HepG2 (cell line): ENCODE results near the gene CDH23. TPM values are rescaled to one million over a fixed set of nuclear protein-coding genes. Genes with fewer than 3 reads are reported as not detected.
A peak's percentile ranks its signal among the peaks of the same experiment; 100 is the strongest.

ENCODE experiments used
- FOXO1 ChIP-seq: sonication (generic); formaldehyde crosslinking; IDR thresholded peaks from 2 replicates; pipeline ENCODE4 v1.4.0; 2020; ENCODE audit warnings: missing genetic modification reagents
- GFI1 ChIP-seq: sonication (generic); formaldehyde crosslinking; IDR thresholded peaks from 2 replicates; pipeline ENCODE4 v1.5.0; 2020; ENCODE audit warnings: missing genetic modification reagents, mild to moderate bottlenecking, borderline replicate concordance
- JUND ChIP-seq: sonication (generic); formaldehyde crosslinking; IDR thresholded peaks from 2 replicates; pipeline ENCODE4 v1.8.0; 2022; ENCODE audit warnings: mild to moderate bottlenecking, missing genetic modification reagents
- KDM5A ChIP-seq: fragments of 200-600 bp; sonication (generic); IDR thresholded peaks from 2 replicates; pipeline ENCODE4 v1.7.0; 2018; ENCODE audit warnings: antibody characterized with exemption, mild to moderate bottlenecking, low read length, borderline replicate concordance
- MTA3 ChIP-seq: sonication (generic); formaldehyde crosslinking; IDR thresholded peaks from 2 replicates; pipeline ENCODE4 v1.4.0; 2020; ENCODE audit warnings: missing genetic modification reagents
- WIZ ChIP-seq: sonication (generic); formaldehyde crosslinking; IDR thresholded peaks from 2 replicates; pipeline ENCODE4 v1.5.1; 2020; ENCODE audit warnings: mild to moderate bottlenecking, missing genetic modification reagents
- ZBTB7B ChIP-seq: sonication (generic); formaldehyde crosslinking; IDR thresholded peaks from 2 replicates; pipeline ENCODE4 v1.4.0; 2020; ENCODE audit warnings: missing genetic modification reagents
- ZNF367 ChIP-seq: sonication (generic); formaldehyde crosslinking; IDR thresholded peaks from 2 replicates; pipeline ENCODE4 v1.4.0; 2020; ENCODE audit warnings: missing genetic modification reagents, borderline replicate concordance
- ZNF644 ChIP-seq: IDR thresholded peaks from 2 replicates; pipeline ENCODE4 v1.6.1; 2016; ENCODE audit warnings: low read depth
- ZNF773 ChIP-seq: sonication (generic); formaldehyde crosslinking; IDR thresholded peaks from 2 replicates; pipeline ENCODE4 v1.4.0; 2020; ENCODE audit warnings: missing genetic modification reagents, borderline replicate concordance
- polyA plus RNA-seq, 8 experiments: library from polyadenylated mRNA; depleted of rRNA in 3 of 8; stranded (reverse) in 7 of 8; unstranded in 1 of 8; fragments of >200 nt; fragmentation: Illumina TruSeq in 4 of 8; extraction: Trizol in 4 of 8; gene quantifications; 2 replicates each; pipeline versions ENCODE4 v1.2.1 to v1.2.3, GENCODE V29; 2011 to 2016; ENCODE audit warnings: low read depth in 4 of 8, missing spikeins in 1 of 8, mixed read lengths in 1 of 8; ENCODE audit not compliant: insufficient read depth in 1 of 8
- total RNA-seq, 5 experiments: library from RNA; depleted of rRNA; stranded (reverse); fragments of >200 nt; fragmentation: Illumina TruSeq; extraction: Trizol; gene quantifications; 2 replicates each; pipeline ENCODE4 v1.2.3, GENCODE V29; 2016; ENCODE audit warnings: low read depth in 1 of 5
- TF ChIP-seq, protein P1 (sequence below): IDR thresholded peaks from 2 replicates; pipeline ENCODE4 v1.4.0; 2020; ENCODE audit warnings: mild to moderate bottlenecking, missing genetic modification reagents
- TF ChIP-seq, protein P2 (sequence below): sonication (generic); formaldehyde crosslinking; IDR thresholded peaks from 2 replicates; pipeline ENCODE4; 2020; ENCODE audit warnings: missing genetic modification reagents, mild to moderate bottlenecking, borderline replicate concordance
- TF ChIP-seq, protein P3 (sequence below): sonication (generic); formaldehyde crosslinking; IDR thresholded peaks from 2 replicates; pipeline ENCODE4 v1.4.0; 2020; ENCODE audit warnings: missing genetic modification reagents
- TF ChIP-seq, protein P4 (sequence below): sonication (generic); formaldehyde crosslinking; IDR thresholded peaks from 2 replicates; pipeline ENCODE4 v1.9.0; 2021; ENCODE audit warnings: mild to moderate bottlenecking, missing genetic modification reagents

The CDH23 gene
- total and polyA plus RNA-seq, 2 of the 13 experiments (the other 11 are each of a cell fraction or from before 2014, with no cell fraction given) = 0.13 TPM; not detected in 1

DNA sequence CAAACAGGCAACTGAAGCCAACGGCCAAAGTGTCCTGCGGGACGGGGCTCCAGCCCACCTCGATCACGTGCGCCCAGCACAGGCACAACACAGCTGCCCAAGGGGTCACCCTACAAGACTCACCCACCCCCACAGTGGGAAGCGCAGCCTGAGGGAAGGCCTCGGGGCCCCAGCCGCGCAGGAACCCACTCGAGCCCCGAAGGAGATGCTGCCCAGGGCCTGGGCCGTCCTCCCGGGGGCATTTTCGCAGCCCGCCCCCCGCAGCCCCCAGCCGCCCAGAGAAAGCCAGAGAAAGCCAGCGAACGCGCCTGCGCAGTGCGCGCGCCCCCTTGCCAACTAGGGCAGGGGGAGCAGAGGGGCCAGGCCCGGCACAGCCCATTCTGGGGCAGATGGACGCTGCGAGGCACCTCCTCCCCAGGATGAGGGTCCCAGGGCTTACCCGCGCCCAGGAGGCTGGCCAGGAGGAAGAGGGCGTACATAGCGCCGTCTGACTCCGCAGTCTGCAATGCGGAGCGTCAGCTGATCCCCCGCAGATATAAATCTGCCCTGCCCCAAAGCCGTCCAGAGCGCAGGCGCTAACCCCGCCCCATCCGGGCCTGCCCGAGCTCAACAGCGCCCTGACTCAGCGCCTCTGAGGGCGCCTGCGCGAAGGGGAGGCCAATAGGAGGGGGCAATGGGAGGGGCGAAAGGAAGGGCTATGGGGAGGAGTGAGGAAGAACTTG is 454.2 kb downstream of the CDH23 start, which contains the start of gene PSAP (continued):
- TF ChIP-seq, protein P1, sequence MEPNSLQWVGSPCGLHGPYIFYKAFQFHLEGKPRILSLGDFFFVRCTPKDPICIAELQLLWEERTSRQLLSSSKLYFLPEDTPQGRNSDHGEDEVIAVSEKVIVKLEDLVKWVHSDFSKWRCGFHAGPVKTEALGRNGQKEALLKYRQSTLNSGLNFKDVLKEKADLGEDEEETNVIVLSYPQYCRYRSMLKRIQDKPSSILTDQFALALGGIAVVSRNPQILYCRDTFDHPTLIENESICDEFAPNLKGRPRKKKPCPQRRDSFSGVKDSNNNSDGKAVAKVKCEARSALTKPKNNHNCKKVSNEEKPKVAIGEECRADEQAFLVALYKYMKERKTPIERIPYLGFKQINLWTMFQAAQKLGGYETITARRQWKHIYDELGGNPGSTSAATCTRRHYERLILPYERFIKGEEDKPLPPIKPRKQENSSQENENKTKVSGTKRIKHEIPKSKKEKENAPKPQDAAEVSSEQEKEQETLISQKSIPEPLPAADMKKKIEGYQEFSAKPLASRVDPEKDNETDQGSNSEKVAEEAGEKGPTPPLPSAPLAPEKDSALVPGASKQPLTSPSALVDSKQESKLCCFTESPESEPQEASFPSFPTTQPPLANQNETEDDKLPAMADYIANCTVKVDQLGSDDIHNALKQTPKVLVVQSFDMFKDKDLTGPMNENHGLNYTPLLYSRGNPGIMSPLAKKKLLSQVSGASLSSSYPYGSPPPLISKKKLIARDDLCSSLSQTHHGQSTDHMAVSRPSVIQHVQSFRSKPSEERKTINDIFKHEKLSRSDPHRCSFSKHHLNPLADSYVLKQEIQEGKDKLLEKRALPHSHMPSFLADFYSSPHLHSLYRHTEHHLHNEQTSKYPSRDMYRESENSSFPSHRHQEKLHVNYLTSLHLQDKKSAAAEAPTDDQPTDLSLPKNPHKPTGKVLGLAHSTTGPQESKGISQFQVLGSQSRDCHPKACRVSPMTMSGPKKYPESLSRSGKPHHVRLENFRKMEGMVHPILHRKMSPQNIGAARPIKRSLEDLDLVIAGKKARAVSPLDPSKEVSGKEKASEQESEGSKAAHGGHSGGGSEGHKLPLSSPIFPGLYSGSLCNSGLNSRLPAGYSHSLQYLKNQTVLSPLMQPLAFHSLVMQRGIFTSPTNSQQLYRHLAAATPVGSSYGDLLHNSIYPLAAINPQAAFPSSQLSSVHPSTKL (CRISPR knock-in tag) = peak; percentile 35; the same call in 1 of the 2 replicates
- TF ChIP-seq JUND (no peak), GFI1 (CRISPR knock-in tag) (peak; percentile 75), ZNF644 (CRISPR knock-in tag) (no peak), ZBTB7B (CRISPR knock-in tag) (peak; percentile 92), ZNF367 (0 out of 2 replicates have a peak, but pooled peaks have one; percentile 66), KDM5A (peak; percentile 58; the same call in 1 of the 2 replicates), WIZ (CRISPR knock-in tag) (no peak), MTA3 (CRISPR knock-in tag) (no peak), FOXO1 (peak; percentile 50; the same call in 1 of the 2 replicates), ZNF773 (CRISPR knock-in tag) (0 out of 2 replicates have a peak, but pooled peaks have one; percentile 34)
- TF ChIP-seq, protein P2, sequence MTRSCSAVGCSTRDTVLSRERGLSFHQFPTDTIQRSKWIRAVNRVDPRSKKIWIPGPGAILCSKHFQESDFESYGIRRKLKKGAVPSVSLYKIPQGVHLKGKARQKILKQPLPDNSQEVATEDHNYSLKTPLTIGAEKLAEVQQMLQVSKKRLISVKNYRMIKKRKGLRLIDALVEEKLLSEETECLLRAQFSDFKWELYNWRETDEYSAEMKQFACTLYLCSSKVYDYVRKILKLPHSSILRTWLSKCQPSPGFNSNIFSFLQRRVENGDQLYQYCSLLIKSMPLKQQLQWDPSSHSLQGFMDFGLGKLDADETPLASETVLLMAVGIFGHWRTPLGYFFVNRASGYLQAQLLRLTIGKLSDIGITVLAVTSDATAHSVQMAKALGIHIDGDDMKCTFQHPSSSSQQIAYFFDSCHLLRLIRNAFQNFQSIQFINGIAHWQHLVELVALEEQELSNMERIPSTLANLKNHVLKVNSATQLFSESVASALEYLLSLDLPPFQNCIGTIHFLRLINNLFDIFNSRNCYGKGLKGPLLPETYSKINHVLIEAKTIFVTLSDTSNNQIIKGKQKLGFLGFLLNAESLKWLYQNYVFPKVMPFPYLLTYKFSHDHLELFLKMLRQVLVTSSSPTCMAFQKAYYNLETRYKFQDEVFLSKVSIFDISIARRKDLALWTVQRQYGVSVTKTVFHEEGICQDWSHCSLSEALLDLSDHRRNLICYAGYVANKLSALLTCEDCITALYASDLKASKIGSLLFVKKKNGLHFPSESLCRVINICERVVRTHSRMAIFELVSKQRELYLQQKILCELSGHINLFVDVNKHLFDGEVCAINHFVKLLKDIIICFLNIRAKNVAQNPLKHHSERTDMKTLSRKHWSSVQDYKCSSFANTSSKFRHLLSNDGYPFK = peak; percentile 62; the same call in 1 of the 2 replicates
- TF ChIP-seq, protein P3, sequence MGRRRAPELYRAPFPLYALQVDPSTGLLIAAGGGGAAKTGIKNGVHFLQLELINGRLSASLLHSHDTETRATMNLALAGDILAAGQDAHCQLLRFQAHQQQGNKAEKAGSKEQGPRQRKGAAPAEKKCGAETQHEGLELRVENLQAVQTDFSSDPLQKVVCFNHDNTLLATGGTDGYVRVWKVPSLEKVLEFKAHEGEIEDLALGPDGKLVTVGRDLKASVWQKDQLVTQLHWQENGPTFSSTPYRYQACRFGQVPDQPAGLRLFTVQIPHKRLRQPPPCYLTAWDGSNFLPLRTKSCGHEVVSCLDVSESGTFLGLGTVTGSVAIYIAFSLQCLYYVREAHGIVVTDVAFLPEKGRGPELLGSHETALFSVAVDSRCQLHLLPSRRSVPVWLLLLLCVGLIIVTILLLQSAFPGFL = no peak
- TF ChIP-seq, protein P4, sequence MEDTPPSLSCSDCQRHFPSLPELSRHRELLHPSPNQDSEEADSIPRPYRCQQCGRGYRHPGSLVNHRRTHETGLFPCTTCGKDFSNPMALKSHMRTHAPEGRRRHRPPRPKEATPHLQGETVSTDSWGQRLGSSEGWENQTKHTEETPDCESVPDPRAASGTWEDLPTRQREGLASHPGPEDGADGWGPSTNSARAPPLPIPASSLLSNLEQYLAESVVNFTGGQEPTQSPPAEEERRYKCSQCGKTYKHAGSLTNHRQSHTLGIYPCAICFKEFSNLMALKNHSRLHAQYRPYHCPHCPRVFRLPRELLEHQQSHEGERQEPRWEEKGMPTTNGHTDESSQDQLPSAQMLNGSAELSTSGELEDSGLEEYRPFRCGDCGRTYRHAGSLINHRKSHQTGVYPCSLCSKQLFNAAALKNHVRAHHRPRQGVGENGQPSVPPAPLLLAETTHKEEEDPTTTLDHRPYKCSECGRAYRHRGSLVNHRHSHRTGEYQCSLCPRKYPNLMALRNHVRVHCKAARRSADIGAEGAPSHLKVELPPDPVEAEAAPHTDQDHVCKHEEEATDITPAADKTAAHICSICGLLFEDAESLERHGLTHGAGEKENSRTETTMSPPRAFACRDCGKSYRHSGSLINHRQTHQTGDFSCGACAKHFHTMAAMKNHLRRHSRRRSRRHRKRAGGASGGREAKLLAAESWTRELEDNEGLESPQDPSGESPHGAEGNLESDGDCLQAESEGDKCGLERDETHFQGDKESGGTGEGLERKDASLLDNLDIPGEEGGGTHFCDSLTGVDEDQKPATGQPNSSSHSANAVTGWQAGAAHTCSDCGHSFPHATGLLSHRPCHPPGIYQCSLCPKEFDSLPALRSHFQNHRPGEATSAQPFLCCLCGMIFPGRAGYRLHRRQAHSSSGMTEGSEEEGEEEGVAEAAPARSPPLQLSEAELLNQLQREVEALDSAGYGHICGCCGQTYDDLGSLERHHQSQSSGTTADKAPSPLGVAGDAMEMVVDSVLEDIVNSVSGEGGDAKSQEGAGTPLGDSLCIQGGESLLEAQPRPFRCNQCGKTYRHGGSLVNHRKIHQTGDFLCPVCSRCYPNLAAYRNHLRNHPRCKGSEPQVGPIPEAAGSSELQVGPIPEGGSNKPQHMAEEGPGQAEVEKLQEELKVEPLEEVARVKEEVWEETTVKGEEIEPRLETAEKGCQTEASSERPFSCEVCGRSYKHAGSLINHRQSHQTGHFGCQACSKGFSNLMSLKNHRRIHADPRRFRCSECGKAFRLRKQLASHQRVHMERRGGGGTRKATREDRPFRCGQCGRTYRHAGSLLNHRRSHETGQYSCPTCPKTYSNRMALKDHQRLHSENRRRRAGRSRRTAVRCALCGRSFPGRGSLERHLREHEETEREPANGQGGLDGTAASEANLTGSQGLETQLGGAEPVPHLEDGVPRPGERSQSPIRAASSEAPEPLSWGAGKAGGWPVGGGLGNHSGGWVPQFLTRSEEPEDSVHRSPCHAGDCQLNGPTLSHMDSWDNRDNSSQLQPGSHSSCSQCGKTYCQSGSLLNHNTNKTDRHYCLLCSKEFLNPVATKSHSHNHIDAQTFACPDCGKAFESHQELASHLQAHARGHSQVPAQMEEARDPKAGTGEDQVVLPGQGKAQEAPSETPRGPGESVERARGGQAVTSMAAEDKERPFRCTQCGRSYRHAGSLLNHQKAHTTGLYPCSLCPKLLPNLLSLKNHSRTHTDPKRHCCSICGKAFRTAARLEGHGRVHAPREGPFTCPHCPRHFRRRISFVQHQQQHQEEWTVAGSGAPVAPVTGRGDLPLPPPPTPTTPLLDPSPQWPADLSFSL = no peak
